ENCODE measurements around the gene GSTM4. TPM values are rescaled to one million over a fixed set of nuclear protein-coding genes. Genes with fewer than 3 reads are reported as not detected.

The GSTM4 gene
- polyA plus RNA-seq, 12 donors: 12.2 to 26.8 (median 18.9) TPM; not detected in 1

- DNase-seq: no peak
These were observed 32.2 kb upstream of the GSTM4 start for GRCh38 chr1:109623601-109624161.

GRCh38 chr1:109624201-109625010 is 31.5 kb upstream of the GSTM4 start:
- DNase-seq: no peak

- DNase-seq: no peak
These were observed 30.7 kb upstream of the GSTM4 start for GRCh38 chr1:109625176-109625575.

GRCh38 chr1:109625601-109626560 is 30.0 kb upstream of the GSTM4 start:
- no peak for DNase-seq

GRCh38 chr1:109626682-109627408 is 29.1 kb upstream of the GSTM4 start:
- DNase-seq: no peak

GRCh38 chr1:109627692-109628399 is 28.1 kb upstream of the GSTM4 start:
- DNase-seq: no peak

- DNase-seq: no peak
These were observed 27.2 kb upstream of the GSTM4 start for GRCh38 chr1:109628540-109629321.

- no peak for DNase-seq
These were observed 26.4 kb upstream of the GSTM4 start for GRCh38 chr1:109629372-109630030.

GRCh38 chr1:109630081-109630897 is 25.6 kb upstream of the GSTM4 start:
- DNase-seq: no peak

- DNase-seq: no peak
These were observed 24.9 kb upstream of the GSTM4 start for GRCh38 chr1:109630898-109631512.

- no peak for DNase-seq
These were observed 24.1 kb upstream of the GSTM4 start for GRCh38 chr1:109631513-109632505.

- peak; percentile 69 for DNase-seq
These were observed 23.1 kb upstream of the GSTM4 start for GRCh38 chr1:109632671-109633346.

GRCh38 chr1:109634292-109634691 is 21.6 kb upstream of the GSTM4 start:
- no peak for DNase-seq

- no peak for DNase-seq
These were observed 20.8 kb upstream of the GSTM4 start for GRCh38 chr1:109634771-109635750.

GRCh38 chr1:109635862-109636200 is 20.1 kb upstream of the GSTM4 start:
- DNase-seq: no peak

All from muscle of arm (tissue), 12 donors.